T-helper 22 cell (primary cell): ENCODE results near the gene CTCF.
A peak's percentile ranks its signal among the peaks of the same experiment; 100 is the strongest.
"Not testable (repeated sequence)": the region's sequence is repeated elsewhere in the genome, so short reads cannot be mapped to it uniquely, and the experiment has no call there.

Source experiments
- DNase-seq: peaks from one replicate; pipeline ENCODE4 v3.0.0-alpha.2; 2020; ENCODE audit warnings: low read depth

The CTCF gene, protein sequence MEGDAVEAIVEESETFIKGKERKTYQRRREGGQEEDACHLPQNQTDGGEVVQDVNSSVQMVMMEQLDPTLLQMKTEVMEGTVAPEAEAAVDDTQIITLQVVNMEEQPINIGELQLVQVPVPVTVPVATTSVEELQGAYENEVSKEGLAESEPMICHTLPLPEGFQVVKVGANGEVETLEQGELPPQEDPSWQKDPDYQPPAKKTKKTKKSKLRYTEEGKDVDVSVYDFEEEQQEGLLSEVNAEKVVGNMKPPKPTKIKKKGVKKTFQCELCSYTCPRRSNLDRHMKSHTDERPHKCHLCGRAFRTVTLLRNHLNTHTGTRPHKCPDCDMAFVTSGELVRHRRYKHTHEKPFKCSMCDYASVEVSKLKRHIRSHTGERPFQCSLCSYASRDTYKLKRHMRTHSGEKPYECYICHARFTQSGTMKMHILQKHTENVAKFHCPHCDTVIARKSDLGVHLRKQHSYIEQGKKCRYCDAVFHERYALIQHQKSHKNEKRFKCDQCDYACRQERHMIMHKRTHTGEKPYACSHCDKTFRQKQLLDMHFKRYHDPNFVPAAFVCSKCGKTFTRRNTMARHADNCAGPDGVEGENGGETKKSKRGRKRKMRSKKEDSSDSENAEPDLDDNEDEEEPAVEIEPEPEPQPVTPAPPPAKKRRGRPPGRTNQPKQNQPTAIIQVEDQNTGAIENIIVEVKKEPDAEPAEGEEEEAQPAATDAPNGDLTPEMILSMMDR

DNA sequence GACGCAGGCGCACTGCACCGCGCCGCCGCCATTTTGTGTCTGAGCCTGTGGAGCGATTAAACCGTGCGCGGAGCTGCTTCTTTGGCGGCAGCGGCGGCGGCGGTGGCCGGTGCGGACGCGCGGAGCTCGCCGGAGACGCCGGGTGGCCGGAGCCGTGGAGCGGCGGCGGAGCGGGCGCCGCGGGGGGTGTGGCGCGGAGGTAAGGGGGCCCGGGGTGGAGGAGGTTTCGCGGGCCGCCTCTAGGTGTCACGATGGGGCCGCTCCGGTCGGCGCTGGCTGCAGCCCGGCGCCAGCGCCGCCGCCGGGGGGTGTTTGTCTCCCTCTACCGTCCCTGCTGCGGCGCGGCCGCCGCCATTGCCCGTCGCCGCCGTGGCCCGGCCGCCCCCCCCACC lies at the start of gene CTCF:
Gene CTCF, plus strand, starts transcription at position 1 of the 392 bp plus-strand sequence. CDS start 48,307 bp downstream, outside the sequence.
- peak; percentile 77 for DNase-seq

DNA sequence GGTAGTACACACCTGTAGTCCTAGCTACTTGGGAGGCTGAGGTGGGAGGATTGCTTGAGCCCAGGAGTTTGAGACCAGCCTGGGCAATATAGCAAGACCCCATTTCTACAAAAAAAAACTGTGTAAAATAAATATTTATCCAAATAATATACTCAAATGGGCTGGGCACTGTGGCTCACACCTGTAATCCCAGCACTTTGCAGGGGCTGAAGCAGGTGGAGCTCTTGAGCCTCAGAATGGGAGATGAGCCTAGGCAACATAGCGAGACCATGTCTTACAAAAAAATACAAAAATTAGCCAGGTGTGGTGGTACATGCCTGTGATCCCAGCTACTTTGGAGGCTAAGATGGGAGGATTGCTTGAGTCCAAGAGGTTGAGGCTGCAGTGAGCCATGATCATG lies 48.4 kb upstream of the CTCF start:
- not testable (repeated sequence) for DNase-seq

DNA sequence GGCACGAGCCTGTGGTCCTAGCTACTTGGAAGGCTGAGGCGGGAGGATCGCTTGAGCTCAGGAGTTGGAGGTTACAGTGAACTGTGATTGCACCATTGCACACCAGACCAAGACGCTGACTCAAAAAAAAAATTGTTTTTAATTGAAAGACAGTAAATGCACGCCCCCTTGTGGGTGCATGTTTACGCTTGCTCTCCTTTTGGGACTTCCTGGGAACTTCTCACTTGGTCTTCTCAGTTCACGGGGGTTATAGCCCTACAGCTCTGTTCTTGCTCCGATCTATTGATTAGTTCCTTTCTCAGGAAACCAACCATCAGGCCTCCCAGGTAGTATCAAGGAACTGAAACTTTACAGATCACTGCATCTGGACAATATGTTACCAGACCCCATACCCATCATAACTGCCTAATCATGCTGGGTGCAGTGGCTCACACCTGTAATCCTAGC lies 47.9 kb upstream of the CTCF start:
- DNase-seq: peak; percentile 49

DNA sequence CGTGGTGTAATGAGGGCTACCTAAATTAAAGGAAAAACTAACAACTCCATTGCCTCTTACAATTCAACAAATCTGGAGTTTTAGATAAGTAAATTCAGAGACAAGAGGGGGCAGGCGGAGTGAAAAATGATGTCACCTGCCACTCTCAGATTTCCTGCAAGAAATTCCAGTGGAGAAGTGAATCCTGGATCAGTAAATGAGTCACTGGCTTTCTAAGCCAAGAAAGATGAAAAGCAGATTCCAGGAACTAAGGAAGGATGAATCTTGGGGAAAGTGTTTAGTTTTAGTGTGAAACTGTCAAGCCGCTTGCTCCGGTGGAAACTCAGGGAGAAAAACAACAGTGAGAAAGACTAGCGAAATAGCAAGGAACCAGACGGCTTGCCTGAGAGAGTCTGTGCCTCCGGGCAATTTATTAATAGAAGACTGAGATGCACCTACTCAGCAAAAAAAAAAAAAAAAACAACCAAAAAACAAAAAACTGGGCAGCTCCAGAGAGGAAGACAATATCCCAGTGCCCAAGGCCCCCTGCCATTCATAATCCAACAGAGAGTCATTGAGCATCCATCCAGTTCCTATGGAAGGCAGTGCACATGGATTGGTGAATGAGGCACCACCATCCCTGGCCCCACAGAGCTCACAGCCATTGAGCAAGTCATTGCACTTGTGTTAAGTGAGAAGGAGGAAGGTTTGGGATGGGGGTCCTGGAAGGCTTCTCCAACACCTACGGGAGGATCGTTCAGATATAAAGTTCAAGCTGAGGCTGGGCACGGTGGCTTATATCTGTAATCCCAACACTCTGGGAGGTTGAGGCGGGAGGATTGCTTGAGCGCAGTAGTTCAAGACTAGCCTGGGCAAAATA lies 45.8 kb upstream of the CTCF start:
- DNase-seq: no peak

DNA sequence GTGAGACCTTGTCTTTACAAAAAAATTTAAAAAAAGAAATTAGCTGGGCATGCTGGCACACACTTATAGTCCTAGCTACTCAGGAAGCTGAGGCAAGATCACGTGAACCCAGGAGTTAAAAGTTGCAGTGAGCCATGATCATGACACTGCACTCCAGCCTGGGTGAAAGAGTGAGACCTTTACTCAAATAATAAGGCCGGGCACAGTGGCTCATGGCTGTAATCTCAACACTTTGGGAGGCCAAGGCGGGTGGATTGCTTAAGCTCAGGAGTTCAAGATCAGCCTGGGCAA lies 45.2 kb upstream of the CTCF start:
- no peak for DNase-seq

DNA sequence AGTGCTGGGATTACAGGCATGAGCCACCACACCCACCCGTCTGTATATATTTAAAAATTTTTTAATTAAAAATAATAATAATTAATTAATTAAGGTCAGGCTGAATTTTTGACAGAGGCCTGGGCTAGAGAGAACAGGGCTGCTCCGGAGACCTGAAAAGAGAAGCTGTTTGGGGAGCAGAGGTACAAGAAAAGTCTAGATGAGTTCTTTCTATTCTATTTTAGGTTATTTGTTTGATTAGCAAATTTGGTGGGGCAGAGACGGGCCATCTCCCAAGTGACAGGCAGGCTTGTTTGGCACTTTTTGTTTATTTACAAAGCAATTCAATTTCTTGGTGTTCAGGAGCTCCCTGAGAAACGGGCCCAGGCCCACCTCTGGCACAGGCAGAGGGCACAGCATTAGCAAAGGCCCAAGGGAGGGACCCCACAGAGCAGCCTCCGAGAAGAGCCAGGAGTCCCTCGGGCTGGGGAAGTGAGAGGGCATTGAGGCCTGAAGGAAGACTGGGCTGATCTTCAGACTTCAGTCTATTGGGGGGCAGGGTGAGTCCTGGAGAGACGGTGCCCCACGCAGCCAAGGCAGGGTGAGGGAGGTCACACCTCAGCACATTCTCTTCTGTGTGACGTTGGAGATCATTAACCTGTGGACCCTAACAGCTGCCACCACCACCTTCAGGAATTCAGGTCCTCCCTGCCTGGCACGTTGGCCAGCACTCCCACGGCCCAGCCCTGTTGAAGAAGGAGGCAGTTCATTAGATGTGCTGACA lies 44.5 kb upstream of the CTCF start:
- no peak for DNase-seq

DNA sequence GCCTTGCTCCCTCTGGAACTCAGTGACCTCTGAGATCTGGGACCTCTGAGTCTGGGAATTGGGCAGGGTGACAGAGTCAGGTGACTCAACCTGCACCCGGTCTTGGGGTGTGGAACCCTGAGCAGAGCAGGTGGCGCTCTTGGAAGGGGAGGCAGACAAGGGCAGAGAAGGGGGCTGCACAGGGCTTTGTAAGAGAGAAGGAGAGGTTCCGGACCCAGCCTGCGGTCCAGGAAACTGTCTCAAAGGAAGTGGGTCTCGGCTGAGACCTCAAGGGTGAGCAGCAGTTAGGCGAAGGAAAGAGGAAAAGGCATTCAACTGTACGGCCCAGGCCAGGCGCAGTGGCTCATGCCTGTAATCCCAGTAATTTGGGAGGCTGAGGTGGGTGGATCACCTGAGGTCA lies 43.6 kb upstream of the CTCF start:
- DNase-seq: no peak

DNA sequence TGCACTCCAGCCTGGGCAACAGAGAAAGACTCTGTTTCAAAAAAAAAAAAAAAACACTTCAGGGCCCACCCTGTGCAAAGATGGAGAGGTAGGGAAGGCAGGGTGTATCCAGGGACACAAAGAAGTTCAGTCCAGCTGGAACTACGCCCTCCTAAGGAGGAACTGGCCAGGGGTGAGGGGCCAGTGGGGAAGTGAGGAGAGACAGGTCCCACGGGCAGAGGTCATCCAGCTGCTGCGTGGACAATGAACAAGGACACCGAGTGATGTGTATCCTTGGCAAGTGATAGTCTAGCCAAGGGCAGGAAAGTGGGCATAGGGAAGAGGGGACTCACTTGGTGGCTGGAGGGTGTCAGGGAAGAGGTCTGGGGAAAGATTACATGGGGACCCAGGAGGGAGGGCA lies 43.1 kb upstream of the CTCF start:
- no peak for DNase-seq

DNA sequence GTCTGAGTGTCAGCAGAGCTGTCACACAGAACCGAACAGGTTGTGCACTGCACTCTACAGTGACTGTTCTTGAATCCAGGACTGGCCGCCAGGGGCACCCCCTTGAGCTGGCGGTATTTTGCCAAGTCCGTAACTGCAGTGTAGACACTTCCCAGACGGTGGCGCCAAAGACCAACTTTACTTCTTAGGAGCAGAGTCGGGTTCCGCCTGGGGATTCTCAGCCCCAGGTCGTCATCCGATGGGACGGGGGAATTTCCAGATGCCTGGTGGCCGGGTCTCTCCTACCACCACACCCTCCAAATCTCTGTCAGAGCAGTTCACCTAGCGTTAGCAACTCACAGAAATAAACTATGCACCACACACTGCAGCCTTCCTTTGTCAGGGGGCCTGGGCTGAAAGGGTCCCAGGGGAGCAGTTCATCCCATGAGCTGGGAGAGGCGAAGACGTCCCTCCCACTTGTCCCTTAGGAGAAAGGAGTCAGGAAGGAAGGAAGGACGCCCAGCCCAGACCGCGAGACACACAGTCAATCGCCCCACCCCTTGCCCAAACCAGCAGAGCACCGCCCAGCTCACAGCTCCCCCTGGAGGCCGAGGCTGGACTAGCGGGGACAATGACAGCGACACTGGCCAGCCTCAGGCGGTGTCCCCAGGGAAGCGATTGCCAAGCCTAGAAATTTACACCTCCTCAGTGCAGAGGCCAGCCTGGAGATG lies 41.1 kb upstream of the CTCF start:
- DNase-seq: peak; percentile 91

DNA sequence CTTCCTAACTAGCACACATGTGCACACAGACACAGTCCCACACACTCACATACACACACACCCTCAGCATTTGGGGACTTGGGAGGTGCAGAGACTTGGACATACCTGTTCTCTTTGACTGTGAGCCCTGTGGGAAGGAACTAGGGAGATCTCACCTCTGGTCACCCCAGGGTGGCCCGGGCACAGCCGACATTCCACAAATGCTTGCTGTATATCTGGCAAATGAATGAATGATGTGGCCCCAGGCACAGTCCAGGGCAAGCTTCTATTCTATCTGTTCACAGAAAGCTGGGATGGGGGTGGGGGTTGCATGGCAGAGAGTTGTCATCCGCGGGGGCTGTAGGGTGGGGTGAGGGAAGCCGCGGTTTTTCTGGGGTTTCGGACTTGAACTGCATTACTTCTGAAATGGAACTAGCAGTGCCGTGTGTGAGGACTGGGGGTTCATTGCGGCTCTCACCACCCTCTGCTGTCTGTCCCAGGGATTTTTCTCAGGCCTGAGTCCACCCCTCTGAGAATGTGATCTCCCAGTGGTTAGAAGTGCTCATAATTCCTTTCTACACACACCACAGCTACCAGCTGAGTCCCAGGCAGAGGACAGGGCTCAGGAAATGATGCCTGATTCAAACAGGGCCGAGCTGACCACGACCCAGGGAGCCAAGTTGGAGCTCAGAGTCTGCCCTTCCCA lies 37.0 kb upstream of the CTCF start:
- no peak for DNase-seq

DNA sequence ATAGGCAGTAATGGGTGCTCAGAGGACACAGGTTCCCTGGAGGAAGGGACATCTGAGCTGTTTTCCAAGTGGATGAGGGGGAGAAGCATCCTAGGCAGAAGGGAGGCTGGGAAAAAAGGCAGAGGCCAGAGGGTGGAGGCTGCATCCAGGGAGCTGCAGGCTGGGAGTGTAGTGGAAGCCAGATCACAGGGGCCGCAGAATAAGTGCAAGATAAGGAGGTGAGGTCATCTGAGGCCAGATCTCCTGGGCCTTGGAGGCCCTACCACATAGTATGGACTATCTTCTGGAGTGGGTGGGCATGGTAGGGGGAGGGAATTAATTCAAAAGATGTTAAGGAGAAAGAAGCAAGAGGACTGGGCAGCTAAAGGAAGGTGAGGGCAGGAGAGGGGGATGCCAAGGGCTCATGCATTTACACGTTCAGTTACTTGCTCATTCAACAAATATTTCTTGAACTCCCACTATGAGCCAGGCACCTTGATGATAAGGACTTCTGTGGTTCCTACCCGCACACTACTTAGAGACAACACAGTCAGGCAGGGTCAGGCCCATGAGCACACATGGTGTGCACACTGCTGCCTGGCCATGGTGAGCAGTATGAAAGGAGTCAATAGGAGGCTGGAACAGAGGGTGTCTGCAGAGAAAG lies 36.1 kb upstream of the CTCF start:
- no peak for DNase-seq

DNA sequence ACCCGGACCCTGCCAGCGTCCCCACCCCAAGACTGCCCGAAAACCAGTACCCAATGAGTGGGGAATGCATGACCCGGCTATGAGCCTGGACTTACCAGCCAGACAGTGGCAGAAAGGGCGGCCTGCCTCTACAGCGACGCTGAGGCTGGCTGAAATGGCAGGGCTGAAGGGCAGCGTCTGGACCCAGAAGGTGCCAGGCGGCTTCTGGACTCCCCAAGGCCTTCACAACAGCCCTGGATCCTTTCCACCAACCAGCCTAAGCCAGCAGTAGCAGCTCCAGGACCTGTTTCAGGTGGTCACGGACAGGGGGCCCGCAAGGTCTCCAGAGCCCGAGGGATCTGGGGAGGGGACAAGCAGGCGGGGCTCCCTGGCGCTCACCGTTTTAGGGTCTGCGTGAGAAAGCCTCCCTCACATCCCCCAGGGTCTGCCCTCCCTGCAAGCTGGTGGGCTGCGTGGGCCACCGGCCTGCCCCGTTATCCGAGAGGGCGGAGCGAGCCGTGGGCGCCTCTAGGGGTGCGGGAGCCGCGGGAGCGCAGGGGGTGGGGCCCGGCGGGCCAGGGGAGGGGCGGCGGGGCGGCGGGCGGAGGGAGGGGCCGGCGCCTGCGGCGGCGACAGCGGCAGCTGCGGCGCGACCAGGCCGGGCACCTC lies 34.0 kb upstream of the CTCF start, which contains the start of gene RIPOR1:
Gene RIPOR1, plus strand, starts transcription at position 608 of the 648 bp plus-strand sequence. CDS start 9,618 bp downstream, outside the sequence.
- peak; percentile 34 for DNase-seq

DNA sequence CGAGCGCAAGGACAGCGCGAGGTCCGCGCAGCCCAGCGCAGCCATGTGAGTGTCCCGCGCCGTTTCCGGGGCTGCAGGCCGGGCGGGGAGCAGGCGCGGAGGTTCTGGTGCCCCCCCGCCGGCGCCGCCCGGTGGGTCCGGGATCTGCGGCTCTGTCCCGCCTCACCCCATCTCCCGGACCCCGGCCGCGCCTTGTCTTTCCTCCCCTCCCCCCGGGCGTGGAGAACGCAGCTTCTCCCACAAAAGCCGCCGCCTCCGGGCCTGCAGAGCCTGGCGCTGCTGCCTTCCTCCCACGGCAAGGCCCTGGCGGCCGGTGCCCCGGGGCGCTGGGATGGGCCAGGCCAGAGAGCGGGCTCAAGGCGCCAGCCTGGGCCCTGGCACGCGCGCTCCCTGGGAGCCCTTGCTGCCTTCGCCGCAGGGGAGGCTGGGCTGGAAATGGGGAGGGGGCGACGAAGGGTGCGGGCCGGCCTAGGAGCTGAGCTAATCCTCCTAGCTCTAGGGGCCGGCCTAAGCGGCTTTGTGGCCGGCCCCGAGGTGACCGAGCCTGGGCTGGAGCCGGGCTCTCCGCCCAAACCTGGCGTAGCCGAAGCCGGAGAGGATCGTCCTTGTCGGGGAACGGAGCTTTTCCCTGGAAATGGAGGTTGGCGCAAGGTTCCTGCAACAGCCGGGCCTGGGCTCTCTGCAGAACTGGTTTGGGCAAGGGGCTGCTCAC lies 33.3 kb upstream of the CTCF start:
- no peak for DNase-seq

DNA sequence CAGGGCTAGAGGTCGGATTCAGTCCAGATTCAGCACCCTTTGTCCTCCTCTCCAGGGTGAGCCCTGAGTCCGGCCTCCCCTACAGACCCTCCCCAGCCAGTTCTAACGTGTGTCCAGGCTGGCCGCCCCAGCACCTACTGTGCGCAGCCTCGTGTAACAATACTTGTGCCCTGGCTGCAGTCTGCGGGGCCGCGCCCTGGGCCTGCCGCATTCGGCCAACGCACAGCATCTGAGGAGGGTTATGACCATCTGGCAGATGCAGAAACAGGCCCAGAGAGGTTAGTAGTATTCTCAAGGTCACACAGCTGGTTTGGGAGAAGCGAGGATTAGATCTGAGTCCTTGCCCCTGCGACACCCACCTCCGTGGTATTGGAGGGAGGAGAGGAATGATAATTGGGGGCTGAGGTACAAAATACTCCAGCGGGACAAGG lies 32.7 kb upstream of the CTCF start:
- DNase-seq: no peak

DNA sequence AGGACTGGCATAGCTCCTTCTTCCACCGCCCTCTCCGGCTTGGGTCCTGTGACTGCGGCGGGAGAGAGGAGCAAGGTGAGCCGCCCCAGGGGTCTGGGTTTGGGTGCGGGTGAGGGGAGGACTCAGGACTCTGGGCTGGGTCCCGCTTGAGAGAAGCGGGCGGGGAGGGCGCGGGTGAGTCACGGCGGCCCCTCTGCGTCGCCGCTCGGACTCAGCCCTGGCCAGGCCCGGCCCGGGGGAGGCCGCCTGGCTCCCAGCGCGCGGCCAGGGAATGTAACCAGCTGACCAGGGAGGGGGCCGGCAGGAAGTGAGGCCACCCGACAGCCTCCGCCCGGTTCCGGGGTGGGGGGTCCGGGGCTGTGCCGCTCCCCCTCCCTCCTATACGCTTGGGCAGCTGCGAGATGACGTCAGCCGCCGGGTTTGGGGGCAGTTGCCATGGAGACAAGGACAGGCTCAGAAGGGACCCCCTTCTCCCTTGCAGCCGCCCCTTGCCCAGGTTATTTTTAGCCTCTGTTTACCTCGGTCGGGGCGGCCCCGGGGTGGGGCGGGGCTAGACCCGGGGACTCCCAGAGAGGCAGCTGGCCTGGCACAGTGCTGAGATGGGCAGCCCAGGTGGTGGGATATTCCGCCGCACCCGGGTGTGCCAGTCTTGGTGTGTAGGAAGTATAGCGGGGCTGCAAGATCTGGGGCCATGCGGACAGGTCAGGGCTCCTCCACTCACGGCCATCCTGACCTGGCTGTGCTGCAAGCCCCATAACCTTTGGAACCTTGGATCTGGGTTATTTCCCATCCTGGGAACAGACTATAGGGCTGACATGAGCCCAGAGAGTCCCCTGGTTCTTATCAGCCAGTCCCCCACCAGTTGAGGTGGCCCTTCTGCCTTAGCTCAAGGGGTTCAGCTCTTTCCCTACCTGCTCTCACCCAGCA lies 32.0 kb upstream of the CTCF start:
- no peak for DNase-seq

DNA sequence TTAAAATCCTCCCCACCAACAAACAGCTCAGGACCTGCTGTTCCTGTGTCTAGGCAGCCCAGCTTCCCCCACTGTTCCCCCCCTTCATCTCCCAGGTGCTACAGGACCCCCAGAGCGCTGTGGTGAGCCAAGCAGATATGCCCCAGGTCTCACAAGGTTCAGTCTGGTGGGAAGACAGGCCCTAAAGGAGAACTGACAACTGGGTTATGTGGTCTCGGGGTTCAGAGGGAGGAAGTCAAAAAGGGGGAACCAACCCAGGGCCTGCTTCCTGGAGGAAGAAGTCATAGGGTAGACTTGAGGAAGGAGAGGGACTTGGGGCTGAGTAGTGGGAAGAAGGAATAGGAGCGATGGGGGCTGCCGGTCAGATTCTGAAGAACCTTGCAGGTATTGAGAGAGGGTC lies 31.1 kb upstream of the CTCF start:
- no peak for DNase-seq

DNA sequence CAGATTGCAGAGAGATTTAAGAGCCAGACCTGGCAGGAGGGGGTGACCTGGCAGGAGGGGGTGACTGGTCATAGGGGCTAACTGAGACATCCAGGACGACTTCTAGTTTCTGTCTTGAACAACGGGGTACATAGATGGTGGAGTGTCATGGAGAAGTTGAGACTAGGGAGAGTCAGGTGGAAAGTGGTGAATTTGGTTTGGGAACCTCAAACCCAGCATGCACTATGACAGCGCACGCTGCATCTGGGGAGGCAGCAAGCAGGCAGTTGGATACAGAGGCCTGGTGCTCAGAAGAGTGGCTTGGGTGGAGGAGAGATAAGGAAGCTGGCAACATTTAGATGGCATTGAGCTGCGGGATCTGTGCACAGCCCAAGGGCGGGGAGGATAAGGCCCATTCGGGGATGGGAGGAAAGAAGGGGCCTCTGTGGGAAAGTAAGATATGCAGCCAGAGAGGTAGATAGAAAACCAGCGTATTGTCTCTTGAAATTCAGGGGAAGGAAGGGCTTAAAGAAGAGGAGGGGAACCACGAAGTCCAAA lies 29.2 kb upstream of the CTCF start:
- no peak for DNase-seq
